Gastroesophageal sphincter (tissue), 4 donors: ENCODE measurements around the gene ATAD3B. TPM values are rescaled to one million over a fixed set of nuclear protein-coding genes. Genes with fewer than 3 reads are reported as not detected.
"Not testable (repeated sequence)": the region's sequence is repeated elsewhere in the genome, so short reads cannot be mapped to it uniquely, and the experiment has no call there.

ENCODE experiments used
- ATAC-seq: fragments of 150-250 bp; one replicate; pipeline ENCODE4 v1.9.1; 2016; ENCODE audit warnings: mild to moderate bottlenecking, moderate library complexity
- H3K27ac ChIP-seq, 4 donors: fragments of 200-600 bp; sonication (generic) in 3 of 4; 1 replicate in 3 of 4; 2 replicates in 1 of 4; pipeline ENCODE4 v1.5.1; 2016 to 2019
- H3K27me3 ChIP-seq: fragments of 200-600 bp; sonication (generic); one replicate; pipeline ENCODE4 v1.5.1; 2019
- H3K36me3 ChIP-seq, 2 donors: fragments of 200-600 bp; sonication (generic); one replicate each; pipeline ENCODE4 v1.5.1; 2019; ENCODE audit warnings: control low read depth in 1 of 2
- H3K4me1 ChIP-seq, 3 donors: fragments of 200-600 bp; sonication (generic); 1 replicate in 2 of 3; 2 replicates in 1 of 3; pipeline ENCODE4 v1.5.1; 2016 to 2019; ENCODE audit warnings: control low read depth in 2 of 3
- H3K4me3 ChIP-seq, 2 donors: fragments of 200-600 bp; sonication (generic); one replicate each; pipeline ENCODE4 v1.5.1; 2019; ENCODE audit warnings: mild to moderate bottlenecking in 1 of 2, moderate library complexity in 1 of 2
- H3K9me3 ChIP-seq, 3 donors: fragments of 200-600 bp; sonication (generic); one replicate each; pipeline ENCODE4 v1.5.1; 2017 to 2019; ENCODE audit warnings: control low read depth in 2 of 3
- CTCF ChIP-seq, 4 experiments: fragments of 200-600 bp in 2 of 4; fragments of 450-650 bp in 2 of 4; sonication (generic) in 1 of 4; IDR thresholded peaks; one replicate each; pipeline ENCODE4 v1.5.1; 2017 to 2019; ENCODE audit warnings: antibody characterized with exemption in 4 of 4, mild to moderate bottlenecking in 2 of 4, moderate library complexity in 2 of 4
- EP300 ChIP-seq: sonication (generic); formaldehyde crosslinking; IDR thresholded peaks from one replicate; pipeline ENCODE4 v1.6.1; 2017; ENCODE audit warnings: antibody characterized with exemption, mild to moderate bottlenecking
- POLR2A ChIP-seq, 2 donors: fragments of 450-650 bp; IDR thresholded peaks; one replicate each; pipeline ENCODE4 v1.6.1; 2017; ENCODE audit warnings: antibody characterized with exemption in 2 of 2, mild to moderate bottlenecking in 2 of 2, moderate library complexity in 1 of 2
- POLR2AphosphoS5 ChIP-seq: sonication (generic); formaldehyde crosslinking; IDR thresholded peaks from one replicate; pipeline ENCODE4 v1.6.1; 2017; ENCODE audit warnings: antibody characterized with exemption
- WGBS, 2 donors: methylation state at CpG; one replicate each; pipeline ENCODE4 v1.1.5; 2018; ENCODE audit warnings: low coverage in 1 of 2; 5-methylcytosine and 5-hydroxymethylcytosine counted together
- total RNA-seq, 4 donors: library from RNA; depleted of rRNA; stranded (reverse); fragments of >200 nt; gene quantifications; one replicate each; pipeline ENCODE4 v1.1.0, GENCODE V29; 2016

ATAD3B gene
- total RNA-seq, 4 donors from 2014 or later = 4.1 to 17.9 (median 12.1) TPM

GRCh38 chr1:1470626-1471388 is 758 bp upstream of the ATAD3B start:
- Histone ChIP-seq H3K9me3 (no peaks in the 10 kb centered on the region), H3K4me1 (peaks cover 0 to 30% (median 17%) of the 10 kb centered on the region in 3 donors), H3K27me3 (no peaks in the 10 kb centered on the region), H3K4me3 (peak overlapping the region; percentile 67 to 79), H3K36me3 (no peaks in the 10 kb centered on the region), H3K27ac (peak overlapping the region; percentile 63 to 91 (median 90))
- ATAC-seq = no peak
- no peak for TF ChIP-seq POLR2A (IDR thresholded peaks at IDR 0.05)
- no peak for TF ChIP-seq EP300
- TF ChIP-seq CTCF (IDR thresholded peaks at IDR 0.05) = no peak
- no peak for TF ChIP-seq POLR2AphosphoS5
- WGBS, 2 donors = 13% methylated on average over 16 of the region's 16 CpGs

GRCh38 chr1:1472053-1472876 is 700 bp downstream of the ATAD3B start:
- ATAC-seq = not testable (repeated sequence)

GRCh38 chr1:1476011-1476410 is 4.4 kb downstream of the ATAD3B start:
- H3K27me3 ChIP-seq, H3K9me3 ChIP-seq, ATAC-seq, H3K4me3 ChIP-seq, H3K27ac ChIP-seq: not testable (repeated sequence)
- 86% methylated on average over 9 of the region's 17 CpGs; no CpG with 5 or more reads in 1 of the 2 donors for WGBS, 2 donors
- peaks cover 0 to 23% (median 15%) of the 10 kb centered on the region in 3 donors for H3K4me1 ChIP-seq
- H3K36me3 ChIP-seq = peaks cover 0 to 39% of the 10 kb centered on the region in 2 donors

More at GRCh38 chr1:1472053-1472876, 700 bp downstream of the ATAD3B start:
- not testable (repeated sequence) for H3K36me3 ChIP-seq, H3K27me3 ChIP-seq, H3K9me3 ChIP-seq
- H3K27ac ChIP-seq = peak overlapping the region; percentile 32 to 91 (median 73)
- peak overlapping the region; percentile 67 to 79 for H3K4me3 ChIP-seq
- peaks cover 0 to 30% (median 17%) of the 10 kb centered on the region in 3 donors for H3K4me1 ChIP-seq
- 5 to 17% methylated on average over 3 to 4 of the region's 65 CpGs for WGBS, 2 donors

- TF ChIP-seq EP300 (no peak), CTCF (IDR thresholded peaks at IDR 0.05) (no peak), POLR2AphosphoS5 (no peak), POLR2A (IDR thresholded peaks at IDR 0.05) (no peak)
- Histone ChIP-seq H3K36me3 (peaks cover 0 to 46% of the 10 kb centered on the region in 2 donors), H3K4me1 (peaks cover 0 to 20% (median 14%) of the 10 kb centered on the region in 3 donors), H3K27ac (no peak overlapping the region), H3K4me3 (no peak overlapping the region), H3K27me3 (no peaks in the 10 kb centered on the region), H3K9me3 (no peaks in the 10 kb centered on the region)
- no peak for ATAC-seq
- WGBS, 2 donors = 93 to 95% methylated on average over 10 to 17 of the region's 22 CpGs
Observed at GRCh38 chr1:1477206-1477605, 5.6 kb downstream of the ATAD3B start.

- Histone ChIP-seq H3K36me3 (peaks cover 0 to 72% of the 10 kb centered on the region in 2 donors), H3K27ac (no peak overlapping the region), H3K27me3 (no peaks in the 10 kb centered on the region), H3K4me1 (no peaks in the 10 kb centered on the region), H3K9me3 (no peaks in the 10 kb centered on the region), H3K4me3 (no peak overlapping the region)
- WGBS, 2 donors = 84 to 93% methylated on average over 5 to 11 of the region's 42 CpGs
- TF ChIP-seq CTCF (IDR thresholded peaks at IDR 0.05) (no peak), EP300 (no peak), POLR2AphosphoS5 (no peak), POLR2A (IDR thresholded peaks at IDR 0.05) (no peak)
- ATAC-seq = no peak
Observed at GRCh38 chr1:1479547-1480487, 8.3 kb downstream of the ATAD3B start.

GRCh38 chr1:1480488-1480867 is 8.9 kb downstream of the ATAD3B start:
- WGBS, 2 donors = no CpG with 5 or more reads among the region's 16 CpGs
- H3K9me3 ChIP-seq, H3K4me1 ChIP-seq, H3K27me3 ChIP-seq, ATAC-seq, H3K4me3 ChIP-seq, H3K27ac ChIP-seq: not testable (repeated sequence)
- peaks cover 0 to 79% of the 10 kb centered on the region in 2 donors for H3K36me3 ChIP-seq

GRCh38 chr1:1481811-1482210 is 10.2 kb downstream of the ATAD3B start:
- no CpG with 5 or more reads among the region's 30 CpGs for WGBS, 2 donors
- not testable (repeated sequence) for H3K4me3 ChIP-seq, H3K27me3 ChIP-seq, H3K27ac ChIP-seq, H3K9me3 ChIP-seq, H3K4me1 ChIP-seq
- peak; percentile 41 for ATAC-seq
- peaks cover 0 to 89% of the 10 kb centered on the region in 2 donors for H3K36me3 ChIP-seq
